A673 (cell line): ENCODE data around the gene RPS19.

Experiments used
- CTCF ChIP-seq: fragments of 300-800, 200-600 bp; sonication (generic); conservative IDR thresholded peaks from 2 replicates; pipeline ENCODE4 v1.5.1; 2017; ENCODE audit warnings: low read depth, mild to moderate bottlenecking, antibody characterized with exemption, low read length, moderate library complexity, mixed read lengths
- EZH2 ChIP-seq: fragments of 200-600 bp; sonication (generic); IDR thresholded peaks from 2 replicates; pipeline ENCODE4 v1.6.1; 2017; ENCODE audit warnings: borderline replicate concordance, low read depth, mild to moderate bottlenecking, mixed read lengths, antibody characterized with exemption, low read length; ENCODE audit not compliant: poor library complexity, severe bottlenecking

- TF ChIP-seq CTCF (no peak), EZH2 (peak; percentile 2)
Measured at GRCh38 chr19:41915776-41916414, 55.8 kb downstream of the RPS19 start.
